ENCODE data around the gene CISH.

The CISH gene

DNA sequence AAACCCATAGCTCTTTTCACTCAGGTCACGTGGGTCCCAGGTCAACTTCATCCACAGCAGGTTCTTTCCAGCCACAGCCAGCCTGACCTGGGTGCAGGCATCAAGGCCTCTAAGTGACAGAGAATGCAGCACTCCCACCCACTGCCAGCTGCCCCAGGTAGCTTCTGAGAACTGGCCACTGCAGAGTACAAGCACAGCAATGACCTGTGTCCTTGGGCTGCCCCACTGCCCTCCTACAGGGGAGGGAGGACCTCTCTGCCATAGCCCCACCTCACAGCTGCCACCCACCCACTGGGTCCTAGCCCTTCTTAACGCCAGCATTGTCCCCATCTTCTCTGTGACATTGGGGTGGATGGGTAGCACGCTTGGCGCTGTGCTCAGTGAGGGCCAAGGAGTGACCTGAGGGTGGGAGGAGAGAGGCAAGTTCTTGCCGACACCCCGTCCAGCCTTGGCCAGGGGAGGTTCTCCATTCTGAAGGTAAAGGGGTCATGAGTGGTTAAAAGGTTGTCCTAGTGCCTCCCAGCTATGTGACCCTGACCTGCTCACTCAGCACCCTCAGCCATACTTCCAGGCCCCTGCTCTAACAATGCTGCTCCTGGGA is 12.4 kb downstream of the CISH start:
- DNase-seq (ENCODE audit: low read depth), result no peak

- DNase-seq (ENCODE audit: low read depth), result no peak
Measured at GRCh38 chr3:50594253-50594785, 17.3 kb downstream of the CISH start.

- DNase-seq (ENCODE audit: low read depth), result no peak
Measured at GRCh38 chr3:50592568-50592967, 19.0 kb downstream of the CISH start.

- DNase-seq (ENCODE audit: low read depth), result no peak
Measured at GRCh38 chr3:50591196-50591741, 20.3 kb downstream of the CISH start.

GRCh38 chr3:50588759-50589433 is 22.7 kb downstream of the CISH start:
- no peak for DNase-seq (ENCODE audit: low read depth)

DNA sequence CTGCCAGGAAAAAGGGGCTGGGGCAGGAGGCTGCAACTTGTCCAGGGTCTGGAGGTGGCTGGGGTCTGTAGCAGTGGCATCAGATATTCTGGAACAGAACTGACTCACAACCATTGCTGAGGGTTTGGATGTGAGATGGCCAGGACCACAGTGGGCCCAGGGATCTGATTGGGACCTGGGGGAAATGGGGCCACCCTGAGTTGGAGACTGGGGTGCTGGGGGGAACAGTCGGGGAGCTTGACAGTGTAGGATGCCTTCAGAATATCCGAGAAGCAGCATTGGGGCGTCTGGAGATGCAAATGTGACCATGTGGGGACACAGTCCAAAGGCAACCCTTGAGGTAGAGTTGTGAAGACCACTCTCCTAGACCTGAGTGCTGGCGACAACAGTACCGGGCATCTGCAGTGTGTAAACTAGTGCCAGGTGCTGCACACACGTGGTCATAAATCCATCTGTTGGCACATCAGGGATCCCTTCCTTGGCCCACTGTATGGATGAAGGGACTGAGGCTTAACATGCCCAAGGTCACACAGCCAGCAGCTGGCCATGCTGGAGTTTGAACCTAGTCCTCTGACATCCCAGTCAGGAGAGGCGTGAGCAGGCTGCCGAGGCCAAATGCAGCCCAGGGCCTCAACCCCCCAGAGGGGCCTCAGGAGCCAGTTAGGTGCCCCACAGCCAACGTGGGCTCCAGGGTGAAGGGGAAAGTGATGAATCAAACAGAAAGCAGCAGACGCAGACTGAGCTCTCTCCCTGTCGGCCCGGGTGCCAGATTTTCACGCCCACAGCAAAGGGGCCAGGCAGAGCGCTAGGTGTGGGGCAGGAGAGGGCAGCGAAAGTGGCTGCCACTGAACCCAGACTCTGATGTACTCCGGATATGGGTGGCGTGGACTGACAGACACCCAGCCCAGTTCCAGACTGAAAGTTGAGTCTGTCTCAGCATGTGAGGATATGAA is 23.5 kb downstream of the CISH start:
- DNase-seq (ENCODE audit: low read depth), result peak; percentile 67

- no peak for DNase-seq (ENCODE audit: low read depth)
Measured at GRCh38 chr3:50587373-50587772, 24.2 kb downstream of the CISH start.

- no peak for DNase-seq (ENCODE audit: low read depth)
Measured at GRCh38 chr3:50586763-50587070, 24.9 kb downstream of the CISH start.

DNA sequence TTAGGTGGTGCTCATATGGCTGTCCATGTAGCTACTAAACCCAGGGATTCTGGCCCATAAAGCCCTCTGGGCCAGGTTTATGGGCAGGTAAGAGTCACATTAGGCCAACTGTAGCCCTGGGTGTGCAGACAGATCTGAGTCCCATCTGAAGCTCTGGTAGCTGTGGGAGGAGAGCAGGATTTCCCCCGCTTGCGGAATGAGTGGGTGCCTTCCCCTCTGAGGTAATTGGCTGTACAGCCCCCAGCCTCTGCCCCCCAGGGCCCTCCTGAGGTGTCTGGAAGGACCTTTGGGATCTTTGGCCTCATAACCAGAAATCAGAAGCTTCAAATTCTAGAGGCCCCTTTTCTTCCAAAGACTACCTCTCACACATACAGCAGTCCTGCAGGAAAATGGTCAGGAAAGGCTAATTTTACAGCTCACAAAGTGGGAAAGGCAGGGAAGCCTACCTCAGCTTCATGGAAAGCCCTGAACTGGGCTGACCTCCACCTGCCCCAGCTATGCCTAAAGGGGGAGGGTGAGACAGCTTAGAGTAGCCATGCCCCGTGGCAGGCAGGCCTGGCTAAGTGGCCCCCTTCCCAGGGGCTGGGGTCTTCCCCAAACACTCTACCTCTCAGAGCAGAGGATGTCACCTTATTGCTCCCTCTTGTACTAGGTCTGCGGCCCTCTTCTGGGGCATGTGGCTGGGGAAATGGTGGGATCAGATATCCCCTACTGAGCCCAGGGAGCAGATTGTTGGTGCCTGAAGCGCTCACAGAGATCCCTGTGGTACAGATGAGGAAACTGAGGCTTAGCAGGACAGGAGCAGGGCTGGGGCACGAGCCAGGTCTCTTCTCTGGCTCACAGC is 25.4 kb downstream of the CISH start:
- DNase-seq (ENCODE audit: low read depth), result no peak

DNA sequence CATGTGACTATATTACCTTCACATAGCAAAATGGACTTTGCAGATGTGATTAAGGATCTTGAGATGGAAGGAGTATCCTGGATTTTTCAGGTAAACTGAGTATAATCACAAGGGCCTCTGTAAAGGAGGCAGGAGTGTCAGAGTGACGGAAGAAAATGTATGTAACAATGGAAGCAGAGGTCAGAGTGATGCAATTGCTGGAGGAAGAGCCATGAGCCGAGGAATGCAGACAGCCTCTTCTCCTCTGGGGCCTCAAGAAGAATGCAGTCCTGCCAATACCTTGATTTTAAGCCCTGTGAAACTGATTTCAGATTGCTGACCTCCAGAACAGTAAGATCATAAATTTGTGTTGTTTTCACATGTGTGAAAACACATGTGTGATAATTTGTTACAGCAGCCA is 27.2 kb downstream of the CISH start:
- no peak for DNase-seq (ENCODE audit: low read depth)

DNA sequence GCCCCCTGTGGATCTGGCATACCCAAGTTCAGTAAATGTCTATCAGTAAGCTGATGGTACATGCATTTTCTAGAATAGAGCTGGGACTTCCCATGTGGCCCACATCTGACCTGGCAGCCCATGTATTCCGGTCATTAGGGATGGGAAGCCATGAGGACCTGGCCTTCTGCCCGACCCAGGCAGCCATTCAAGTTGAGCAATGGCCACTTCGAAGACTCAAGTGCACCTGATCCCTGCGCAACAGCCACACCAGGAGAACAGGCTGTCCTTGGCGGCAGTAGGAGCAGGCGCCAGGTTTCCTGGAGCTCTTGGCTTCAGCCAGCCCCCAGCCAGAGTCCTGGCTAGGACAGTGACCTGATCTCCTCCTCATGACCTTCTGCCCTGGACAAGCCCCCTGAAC is 27.7 kb downstream of the CISH start:
- DNase-seq (ENCODE audit: low read depth), result no peak

- no peak for DNase-seq (ENCODE audit: low read depth)
Measured at GRCh38 chr3:50582083-50582482, 29.5 kb downstream of the CISH start.

- no peak for DNase-seq (ENCODE audit: low read depth)
Measured at GRCh38 chr3:50581459-50581842, 30.1 kb downstream of the CISH start.

GRCh38 chr3:50580683-50581458 is 30.7 kb downstream of the CISH start:
- DNase-seq (ENCODE audit: low read depth), result no peak

- no peak for DNase-seq (ENCODE audit: low read depth)
Measured at GRCh38 chr3:50577348-50577747, 34.2 kb downstream of the CISH start.

DNA sequence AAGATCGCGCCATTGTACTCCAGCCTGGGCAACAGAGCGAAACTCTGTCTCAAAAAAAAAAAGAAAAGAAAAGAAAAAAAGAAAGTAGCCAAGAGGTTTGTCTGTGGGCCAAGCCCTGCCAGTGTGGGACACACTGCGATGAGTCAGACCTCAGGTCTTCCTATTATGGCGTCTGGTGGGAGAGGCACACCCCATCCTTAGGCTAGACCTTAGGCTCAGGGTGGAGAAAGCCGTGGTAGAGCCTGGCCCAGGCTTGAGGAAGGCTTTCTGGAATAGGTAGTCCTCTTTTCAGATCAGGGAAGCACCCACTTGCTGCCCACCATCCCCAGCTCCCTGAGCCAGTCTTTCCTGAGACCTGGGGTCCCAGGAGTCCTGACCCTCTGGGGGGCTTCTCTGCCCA is 36.2 kb downstream of the CISH start:
- DNase-seq (ENCODE audit: low read depth), result no peak

DNA sequence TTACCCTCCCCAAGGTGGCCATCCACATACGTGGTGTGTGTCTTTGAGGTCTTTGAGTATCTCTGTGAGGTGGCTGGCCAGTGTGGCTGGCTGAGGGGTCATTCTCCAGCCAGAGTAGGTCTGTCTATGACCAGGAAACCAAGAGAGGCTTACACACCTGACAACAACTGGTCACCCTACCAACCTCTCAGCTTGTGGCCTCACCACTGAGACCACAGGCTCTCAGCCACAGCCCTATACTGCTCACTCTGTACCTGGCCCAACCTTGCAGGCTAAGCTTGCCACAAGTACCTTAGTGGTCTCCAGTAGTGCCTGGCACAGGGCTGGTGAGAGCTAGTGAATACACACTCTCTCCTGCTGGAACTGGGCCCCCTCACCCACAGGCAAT is 37.1 kb downstream of the CISH start:
- no peak for DNase-seq (ENCODE audit: low read depth)

GRCh38 chr3:50573566-50574443 is 37.8 kb downstream of the CISH start:
- peak; percentile 77 for DNase-seq (ENCODE audit: low read depth)

GRCh38 chr3:50572801-50573371 is 38.7 kb downstream of the CISH start:
- DNase-seq (ENCODE audit: low read depth), result no peak

- peak; percentile 75 for DNase-seq (ENCODE audit: low read depth)
Measured at GRCh38 chr3:50572158-50572557, 39.4 kb downstream of the CISH start.
